GM10266 (cell line): Measurements from ENCODE around the gene ATP11A.

Source experiments
- DNase-seq: peaks from one replicate; pipeline ENCODE4 v3.0.0; 2012; ENCODE audit errors: extremely low spot score
- CTCF ChIP-seq: IDR thresholded peaks from 2 replicates; pipeline ENCODE4 v1.5.1; 2012; ENCODE audit warnings: mild to moderate bottlenecking, low read depth; ENCODE audit not compliant: control insufficient read depth, insufficient read depth; ENCODE audit errors: missing control alignments

ATP11A gene

GRCh38 chr13:112876305-112877000, 186.6 kb downstream of the ATP11A start:
- no peak for DNase-seq
- TF ChIP-seq CTCF, result no peak

GRCh38 chr13:112877066-112877465, 187.2 kb downstream of the ATP11A start:
- no peak for DNase-seq
- no peak for TF ChIP-seq CTCF

GRCh38 chr13:112877539-112877938, 187.7 kb downstream of the ATP11A start:
- no peak for DNase-seq
- TF ChIP-seq CTCF, result no peak

GRCh38 chr13:112877976-112878955, 188.4 kb downstream of the ATP11A start:
- no peak for DNase-seq
- TF ChIP-seq CTCF, result no peak

GRCh38 chr13:112879283-112879833, 189.5 kb downstream of the ATP11A start:
- no peak for TF ChIP-seq CTCF
- DNase-seq, result no peak

GRCh38 chr13:112880221-112880641, 190.4 kb downstream of the ATP11A start:
- no peak for DNase-seq
- TF ChIP-seq CTCF, result no peak
